Left forelimb (tissue), 1 donor: ENCODE data around the gene CTSC.
"Not testable (repeated sequence)": the region's sequence is repeated elsewhere in the genome, so short reads cannot be mapped to it uniquely, and the experiment has no call there.

ENCODE experiments used
- DNase-seq: peaks from one replicate; pipeline ENCODE4 v3.0.0-alpha.2; 2018; ENCODE audit warnings: low spot score

Gene CTSC

GRCh38 chr11:88282747-88283515 lies 54.6 kb downstream of the CTSC start:
- no peak for DNase-seq

DNA sequence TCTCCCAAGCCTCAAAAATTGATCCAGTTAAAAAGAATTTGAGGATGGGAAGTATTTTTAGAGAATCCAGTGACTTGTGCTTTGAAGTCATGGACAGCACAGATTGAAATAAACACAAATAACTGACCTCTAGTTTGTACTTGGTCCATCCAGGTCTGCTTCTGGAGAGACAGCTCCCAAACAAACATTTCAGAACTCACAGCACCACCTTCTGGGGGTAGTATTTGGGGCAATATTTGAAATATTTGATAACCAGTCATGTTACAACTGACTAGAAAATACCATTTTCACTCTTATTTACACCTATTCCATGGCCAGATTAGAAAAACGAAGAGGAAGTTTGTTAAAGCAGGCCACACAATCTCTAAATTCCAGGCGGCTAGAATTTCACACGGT lies 56.2 kb downstream of the CTSC start:
- no peak for DNase-seq

DNA sequence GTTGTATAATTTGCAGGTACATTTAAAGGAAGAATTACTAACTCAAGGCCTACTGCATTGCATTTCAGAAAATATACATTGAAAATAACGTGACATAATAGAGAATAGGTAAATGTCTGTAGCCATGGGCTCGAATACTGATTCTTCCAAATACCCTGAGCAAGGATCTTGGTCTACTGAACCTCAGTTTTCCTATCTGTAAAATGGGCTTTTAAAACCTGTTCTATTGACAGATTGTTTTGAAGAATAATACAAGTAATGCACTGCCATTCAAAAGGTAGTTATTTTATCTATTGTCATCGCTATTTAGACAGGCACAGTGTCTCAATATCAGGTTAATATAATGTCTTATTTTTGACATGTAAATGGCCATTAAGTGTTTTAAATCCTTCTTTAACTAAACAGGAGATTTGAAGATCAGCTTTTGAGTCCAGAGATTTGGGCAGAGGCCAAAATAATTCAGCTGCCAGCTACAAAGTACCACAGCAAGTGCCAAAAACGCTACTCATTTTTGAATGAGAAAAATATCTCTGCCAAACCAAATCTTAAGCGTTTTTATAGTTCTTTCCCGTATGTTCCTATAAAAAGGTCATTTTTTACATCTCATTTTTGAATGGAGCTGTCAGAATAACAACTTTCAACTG lies 56.7 kb downstream of the CTSC start:
- no peak for DNase-seq

GRCh38 chr11:88277349-88277915 lies 60.1 kb downstream of the CTSC start:
- no peak for DNase-seq

- no peak for DNase-seq
Measured at GRCh38 chr11:88275636-88276035, 61.9 kb downstream of the CTSC start.

DNA sequence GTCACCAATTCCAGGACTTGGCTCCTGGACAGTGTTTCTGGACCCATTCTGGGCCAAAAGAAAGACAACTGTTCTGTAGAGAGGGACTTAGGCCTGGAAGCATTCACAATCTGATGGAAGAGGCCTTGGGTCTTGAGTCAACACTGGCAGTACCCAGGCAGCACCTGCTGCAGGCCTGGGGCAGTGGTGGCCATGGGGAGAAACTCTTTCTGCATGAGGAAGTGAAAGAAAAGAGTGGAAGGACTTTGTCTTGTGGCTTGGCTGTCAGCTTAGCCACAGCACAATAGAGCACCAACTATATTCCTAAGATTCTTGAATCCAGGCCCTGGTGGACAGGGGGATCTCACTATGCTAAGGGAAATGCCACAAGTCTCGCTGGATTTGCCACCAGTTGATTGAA lies 70.6 kb downstream of the CTSC start:
- no peak for DNase-seq

DNA sequence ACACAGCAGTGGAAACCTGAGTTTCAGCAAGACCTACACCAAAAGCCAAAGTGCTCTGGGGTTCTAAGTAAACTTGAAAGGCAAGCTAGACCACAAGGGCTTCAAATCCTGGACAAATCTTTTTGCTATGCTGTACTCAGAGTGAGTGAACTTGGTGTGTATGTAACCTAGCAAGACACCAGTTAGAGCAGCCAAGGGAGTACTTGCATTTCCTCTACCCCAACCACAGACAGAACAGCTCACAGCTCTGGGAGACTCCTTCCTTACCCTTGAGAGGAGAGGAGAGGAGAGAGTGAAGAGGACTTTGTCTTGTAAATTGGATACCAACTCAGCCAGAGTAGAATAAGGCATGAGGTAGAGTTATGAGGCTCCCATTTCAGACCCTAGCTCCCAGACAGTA lies 71.4 kb downstream of the CTSC start:
- no peak for DNase-seq

GRCh38 chr11:88259431-88259830 lies 78.1 kb downstream of the CTSC start:
- DNase-seq, result no peak

DNA sequence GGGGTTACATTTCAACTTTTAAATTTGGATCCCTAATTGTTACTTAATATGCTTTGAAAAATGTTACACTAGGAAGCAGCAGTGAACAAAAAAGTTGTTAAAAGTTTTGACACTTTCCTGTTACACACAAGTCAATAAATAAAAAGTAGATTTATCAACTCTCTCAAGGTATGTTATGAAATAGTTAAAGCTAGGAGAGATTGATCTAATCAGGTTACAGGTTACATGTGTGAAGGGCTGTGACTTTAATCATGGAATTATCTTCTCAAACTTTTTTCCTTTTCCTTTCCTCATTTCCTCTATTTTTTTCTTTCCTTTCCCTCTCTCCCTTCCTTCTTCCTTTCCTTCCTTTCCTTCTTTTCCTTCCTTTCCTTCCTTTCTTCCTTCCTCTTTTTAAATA lies 85.3 kb downstream of the CTSC start:
- no peak for DNase-seq

GRCh38 chr11:88250566-88251242 lies 86.8 kb downstream of the CTSC start:
- no peak for DNase-seq

DNA sequence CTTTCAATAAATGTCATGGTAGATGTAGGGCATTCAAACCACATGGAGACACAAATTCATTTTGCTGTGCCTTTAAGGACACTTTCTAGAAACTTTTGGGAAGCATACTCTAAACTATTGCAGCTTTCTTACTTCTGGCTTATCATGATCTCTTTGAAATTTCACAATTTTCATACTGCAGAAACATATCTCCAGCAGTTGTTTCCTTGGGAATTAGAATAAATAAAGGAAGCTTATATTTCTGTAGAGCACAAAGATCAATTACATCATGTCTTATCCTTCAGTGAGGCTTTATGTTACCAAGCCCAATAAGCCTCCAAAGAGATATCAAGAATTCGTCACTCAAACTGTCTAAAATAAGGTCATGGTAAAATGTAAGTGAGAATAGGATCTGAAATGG lies 87.8 kb downstream of the CTSC start:
- DNase-seq, result no peak

GRCh38 chr11:88246696-88247095 lies 90.8 kb downstream of the CTSC start:
- no peak for DNase-seq

- DNase-seq, result not testable (repeated sequence)
Measured at GRCh38 chr11:88245576-88245975, 92.0 kb downstream of the CTSC start.
